Erythroblast (primary cell): ENCODE measurements around the gene TTC16.

Source experiments
- DNase-seq, 2 experiments: peaks; one replicate each; lab custom pipeline; 2025; lab: John Stamatoyannopoulos, UW
- GATA1 ChIP-seq: IDR thresholded peaks from 2 replicates; pipeline ENCODE4 v1.6.1; 2011; ENCODE audit warnings: low read depth, mild to moderate bottlenecking, control low read depth, low read length, moderate library complexity
- POLR2A ChIP-seq: IDR thresholded peaks from 2 replicates; pipeline ENCODE4 v1.6.1; 2011; ENCODE audit warnings: mild to moderate bottlenecking, low read length

The TTC16 gene

GRCh38 chr9:127768698-127769097, 52.8 kb downstream of the TTC16 start:
- no peak for TF ChIP-seq POLR2A
- no peak for TF ChIP-seq GATA1

GRCh38 chr9:127769101-127769500, 53.2 kb downstream of the TTC16 start:
- DNase-seq = no peak
- TF ChIP-seq GATA1 = no peak
- no peak for TF ChIP-seq POLR2A

More at GRCh38 chr9:127768698-127769097, 52.8 kb downstream of the TTC16 start:
- no peak for DNase-seq

GRCh38 chr9:127769929-127770582, 54.2 kb downstream of the TTC16 start:
- no peak for DNase-seq
- no peak for TF ChIP-seq GATA1
- TF ChIP-seq POLR2A = no peak

GRCh38 chr9:127770583-127770904, 54.7 kb downstream of the TTC16 start:
- TF ChIP-seq GATA1 (no peak), POLR2A (no peak)
- no peak for DNase-seq

GRCh38 chr9:127770905-127771569, 55.2 kb downstream of the TTC16 start:
- TF ChIP-seq GATA1 (no peak), POLR2A (no peak)
- DNase-seq = peak; percentile 96 to 97

GRCh38 chr9:127771570-127772189, 55.8 kb downstream of the TTC16 start:
- DNase-seq = no peak
- TF ChIP-seq POLR2A = no peak
- no peak for TF ChIP-seq GATA1

GRCh38 chr9:127772603-127773002, 56.7 kb downstream of the TTC16 start:
- TF ChIP-seq POLR2A = no peak
- no peak for TF ChIP-seq GATA1
- DNase-seq = no peak

- DNase-seq = no peak
- no peak for TF ChIP-seq POLR2A
- TF ChIP-seq GATA1 = no peak
Measured at GRCh38 chr9:127773272-127773671, 57.4 kb downstream of the TTC16 start.

- DNase-seq = no peak
- TF ChIP-seq POLR2A = no peak
- TF ChIP-seq GATA1 = no peak
Measured at GRCh38 chr9:127773981-127774380, 58.1 kb downstream of the TTC16 start.

- peak; percentile 76 to 84 for DNase-seq
- no peak for TF ChIP-seq POLR2A
- TF ChIP-seq GATA1 = no peak
Measured at GRCh38 chr9:127776195-127776923, 60.5 kb downstream of the TTC16 start.

GRCh38 chr9:127776924-127777289, 61.0 kb downstream of the TTC16 start:
- DNase-seq = no peak

GRCh38 chr9:127777368-127777980, 61.6 kb downstream of the TTC16 start:
- no peak for TF ChIP-seq POLR2A
- no peak for TF ChIP-seq GATA1
- DNase-seq = no peak

More at GRCh38 chr9:127776924-127777289, 61.0 kb downstream of the TTC16 start:
- TF ChIP-seq POLR2A = no peak
- no peak for TF ChIP-seq GATA1

GRCh38 chr9:127778280-127779135, 62.6 kb downstream of the TTC16 start, which contains the start of gene SH2D3C:
Gene SH2D3C, minus strand, starts transcription at chr9:127778666. Its CDS starts 39 bp downstream, at chr9:127778627.
- DNase-seq = peak in 1 of 2 experiments; percentile 48
- TF ChIP-seq POLR2A (no peak), GATA1 (no peak)
